CD4-positive, alpha-beta T cell (primary cell): ENCODE data around the gene DNMT3A. TPM values are rescaled to one million over a fixed set of nuclear protein-coding genes. Genes with fewer than 3 reads are reported as not detected.
A peak's percentile ranks its signal among the peaks of the same experiment; 100 is the strongest.

ENCODE experiments used
- ATAC-seq: fragments of 200-7000 bp; cut with Tn5 transposase; one replicate; pipeline ENCODE4 v1.10.0; 2022; ENCODE audit warnings: mild to moderate bottlenecking; ENCODE audit not compliant: poor library complexity
- CTCF ChIA-PET: fragments of 350-600 bp; sonication (Branson Sonifier 250); formaldehyde crosslinking; loops from one replicate; lab custom pipeline; 2021; ENCODE audit warnings: antibody characterized with exemption, inconsistent platforms; lab: Charles Lee
- POLR2A ChIA-PET: fragments of 350-600 bp; sonication (Branson Sonifier 250); formaldehyde crosslinking; loops from one replicate; lab custom pipeline; 2021; ENCODE audit warnings: antibody characterized with exemption, inconsistent platforms; lab: Charles Lee
- DNase-seq, 14 experiments: peaks; one replicate each; pipeline ENCODE4 v3.0.0-alpha.2; 2013 to 2020; ENCODE audit warnings: mixed read lengths in 2 of 14
- H3K27ac ChIP-seq, 2 donors: one replicate each; pipeline versions ENCODE4 v1.5.1 to v1.7.0; 2013; ENCODE audit warnings: low read length in 2 of 2, low read depth in 1 of 2, mild to moderate bottlenecking in 1 of 2
- H3K27me3 ChIP-seq, 2 experiments: 1 replicate in 1 of 2; 2 replicates in 1 of 2; pipeline versions ENCODE4 v1.6.1 to v1.7.0; 2013; ENCODE audit warnings: low read length in 2 of 2, control low read depth in 1 of 2, mild to moderate bottlenecking in 1 of 2, moderate library complexity in 1 of 2; ENCODE audit not compliant: insufficient read depth in 2 of 2, control insufficient read depth in 1 of 2
- H3K36me3 ChIP-seq: one replicate; pipeline ENCODE4 v1.6.1; 2013; ENCODE audit warnings: low read length, control low read depth; ENCODE audit not compliant: insufficient read depth
- H3K4me1 ChIP-seq: one replicate; pipeline ENCODE4 v1.6.1; 2013; ENCODE audit warnings: low read length, control low read depth; ENCODE audit not compliant: insufficient read depth
- H3K4me3 ChIP-seq: one replicate; pipeline ENCODE4 v1.5.1; 2013; ENCODE audit warnings: mild to moderate bottlenecking, low read length, moderate library complexity
- H3K9me3 ChIP-seq, 2 experiments: 1 replicate in 1 of 2; 2 replicates in 1 of 2; pipeline versions ENCODE4 v1.6.1 to v1.7.0; 2013; ENCODE audit warnings: low read length in 2 of 2, mild to moderate bottlenecking in 2 of 2, control low read depth in 1 of 2, moderate library complexity in 1 of 2; ENCODE audit not compliant: control insufficient read depth in 1 of 2, insufficient read depth in 1 of 2
- H3K27ac Mint-ChIP-seq: one replicate; pipeline ENCODE4 v1.8.0; 2020; ENCODE audit warnings: mixed read lengths
- H3K27me3 Mint-ChIP-seq: one replicate; pipeline ENCODE4 v1.8.0; 2021; ENCODE audit warnings: mixed read lengths
- H3K36me3 Mint-ChIP-seq: one replicate; pipeline ENCODE4 v1.8.0; 2021; ENCODE audit warnings: low read depth, mixed read lengths
- H3K4me1 Mint-ChIP-seq: one replicate; pipeline ENCODE4 v1.8.0; 2021; ENCODE audit warnings: low read depth, mixed read lengths
- H3K4me3 Mint-ChIP-seq: one replicate; pipeline ENCODE4 v1.8.0; 2020; ENCODE audit warnings: mild to moderate bottlenecking, mixed read lengths
- H3K9me3 Mint-ChIP-seq: one replicate; pipeline ENCODE4 v1.8.0; 2020; ENCODE audit warnings: mixed read lengths
- intact Hi-C, 2 experiments: fragments of 100-400 bp; cut with DNase I in 1 of 2; cut with micrococcal nuclease in 1 of 2; formaldehyde crosslinking; loops; one replicate each; pipeline versions ENCODE4 v1.15.1 to v1.9.0; 2023 to 2025; cut with DNase I, micrococcal nuclease
- total RNA-seq, 174 experiments: library from RNA in 2 of 174; stranded (reverse) in 2 of 174; gene quantifications; one replicate each; pipeline ENCODE4 v1.2.3 and lab custom pipeline; 2021 to 2026
- TF ChIP-seq, protein P1 (sequence below): fragments of 200-600 bp; IDR thresholded peaks from one replicate; pipeline ENCODE4 v1.8.0; 2022; ENCODE audit warnings: antibody characterized with exemption, mild to moderate bottlenecking

Gene DNMT3A
- total RNA-seq, 2 experiments from 2014 or later = 57.1 to 62.1 TPM

DNA sequence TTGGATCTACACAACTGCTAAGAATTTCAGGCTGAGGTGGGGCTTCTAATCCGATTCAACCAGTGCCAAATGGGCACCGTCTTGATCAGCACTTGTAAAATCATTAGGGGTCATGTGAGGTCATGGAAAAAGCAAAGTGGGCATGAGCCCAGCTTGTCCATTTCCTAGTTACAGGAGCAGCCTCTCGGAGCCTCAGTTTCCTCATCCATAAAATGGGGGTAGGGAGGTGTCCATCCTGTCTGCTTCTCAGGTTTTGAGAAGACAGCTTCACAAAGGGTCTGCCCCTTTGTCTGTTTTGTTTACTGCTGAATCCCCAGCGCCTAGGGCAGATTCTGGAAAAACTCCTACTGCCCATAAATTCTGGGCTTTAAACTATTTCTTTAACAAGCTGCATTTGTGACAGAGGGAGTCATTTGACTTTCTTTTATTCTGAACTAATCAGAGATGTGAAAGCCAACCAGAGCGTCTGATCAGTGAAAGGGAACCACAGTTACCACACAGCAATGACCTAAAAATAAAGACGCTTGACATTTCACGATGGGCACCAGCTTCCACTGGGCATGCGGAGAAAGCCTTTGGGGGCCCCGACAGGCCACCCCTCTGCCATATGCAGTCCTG lies 38.9 kb downstream of the DNMT3A start:
- intact Hi-C loops = no loop called here
- Mint-ChIP-seq H3K36me3 (peaks cover 93% of the 10 kb centered on the region), H3K27me3 (no peaks in the 10 kb centered on the region), H3K4me3 (no peak overlapping the region), H3K4me1 (peaks cover 54% of the 10 kb centered on the region), H3K9me3 (no peaks in the 10 kb centered on the region), H3K27ac (peak overlapping the region; percentile 81)
- ATAC-seq = no peak
- Histone ChIP-seq H3K27me3 (no peaks in the 10 kb centered on the region), H3K4me1 (peaks cover 67% of the 10 kb centered on the region), H3K9me3 (no peaks in the 10 kb centered on the region), H3K36me3 (peaks cover 69% of the 10 kb centered on the region), H3K27ac (no peak overlapping the region), H3K4me3 (no peak overlapping the region)
- ChIA-PET POLR2A (interaction anchor here (1.1 kb wide), 1 partner anchor 27 kb away, joined by 3 read pairs; no protein-coding TSS in a partner anchor), CTCF (interaction anchor here (1.0 to 1.2 kb wide), 3 partner anchors 11 to 26 kb away, joined by 3 to 4 read pairs (median 3); no protein-coding TSS in a partner anchor)
- DNase-seq = no peak
- TF ChIP-seq, protein P1, sequence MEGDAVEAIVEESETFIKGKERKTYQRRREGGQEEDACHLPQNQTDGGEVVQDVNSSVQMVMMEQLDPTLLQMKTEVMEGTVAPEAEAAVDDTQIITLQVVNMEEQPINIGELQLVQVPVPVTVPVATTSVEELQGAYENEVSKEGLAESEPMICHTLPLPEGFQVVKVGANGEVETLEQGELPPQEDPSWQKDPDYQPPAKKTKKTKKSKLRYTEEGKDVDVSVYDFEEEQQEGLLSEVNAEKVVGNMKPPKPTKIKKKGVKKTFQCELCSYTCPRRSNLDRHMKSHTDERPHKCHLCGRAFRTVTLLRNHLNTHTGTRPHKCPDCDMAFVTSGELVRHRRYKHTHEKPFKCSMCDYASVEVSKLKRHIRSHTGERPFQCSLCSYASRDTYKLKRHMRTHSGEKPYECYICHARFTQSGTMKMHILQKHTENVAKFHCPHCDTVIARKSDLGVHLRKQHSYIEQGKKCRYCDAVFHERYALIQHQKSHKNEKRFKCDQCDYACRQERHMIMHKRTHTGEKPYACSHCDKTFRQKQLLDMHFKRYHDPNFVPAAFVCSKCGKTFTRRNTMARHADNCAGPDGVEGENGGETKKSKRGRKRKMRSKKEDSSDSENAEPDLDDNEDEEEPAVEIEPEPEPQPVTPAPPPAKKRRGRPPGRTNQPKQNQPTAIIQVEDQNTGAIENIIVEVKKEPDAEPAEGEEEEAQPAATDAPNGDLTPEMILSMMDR = no peak

DNA sequence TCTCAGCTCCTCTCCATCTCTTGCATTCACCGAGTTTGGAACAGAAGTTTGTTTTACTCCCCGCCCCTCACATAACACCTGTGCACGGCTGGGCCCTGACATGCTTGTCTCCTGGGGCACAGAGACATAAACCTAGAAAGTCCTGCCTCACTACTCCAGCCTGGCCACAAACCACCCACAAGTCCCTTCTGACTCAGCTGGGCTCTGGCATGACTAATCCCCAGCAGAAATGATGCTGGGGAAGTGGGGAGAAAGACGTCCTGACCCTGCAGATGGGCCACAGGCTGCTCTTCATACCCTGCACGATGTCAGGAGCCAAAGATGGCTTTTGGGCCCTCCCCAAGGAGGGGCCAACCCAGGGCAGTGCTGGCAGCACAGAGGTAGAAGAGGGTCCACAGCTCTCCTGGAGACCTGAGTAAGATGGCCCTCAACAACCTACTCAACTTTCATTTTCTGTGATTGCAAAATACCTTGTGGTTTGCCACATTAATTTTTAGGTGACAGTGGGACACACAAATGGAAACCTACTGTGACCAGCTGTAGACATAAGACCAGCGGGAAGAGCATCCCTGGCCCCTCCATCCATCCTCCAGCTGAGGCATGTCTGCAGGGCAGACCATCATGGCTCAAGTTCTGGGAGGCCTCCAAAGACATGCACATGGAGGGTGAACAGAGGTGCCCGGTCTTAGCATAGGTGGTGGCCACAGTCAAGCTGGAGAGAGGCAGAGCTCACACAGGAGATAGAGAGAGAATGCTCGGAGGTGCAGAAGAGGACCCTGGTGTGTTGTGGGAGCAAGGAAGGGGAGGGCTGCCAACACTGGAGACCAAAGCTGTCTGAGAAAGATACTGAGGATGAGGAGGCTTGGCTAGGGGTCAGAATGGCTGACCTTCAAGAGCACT lies 40.0 kb downstream of the DNMT3A start:
- CTCF ChIA-PET = interaction anchor here (0.8 to 1.8 kb wide), 4 partner anchors 12 to 75 kb away, joined by 3 to 7 read pairs (median 5); no protein-coding TSS in a partner anchor
- Mint-ChIP-seq H3K4me3 (peak overlapping the region; percentile 46), H3K4me1 (peaks cover 45% of the 10 kb centered on the region), H3K9me3 (no peaks in the 10 kb centered on the region), H3K27ac (peak overlapping the region; percentile 81), H3K27me3 (no peaks in the 10 kb centered on the region), H3K36me3 (peaks cover 85% of the 10 kb centered on the region)
- TF ChIP-seq, protein P1 = no peak
- ATAC-seq (peak; percentile 67), DNase-seq (peak in 12 of 14 experiments; percentile 26 to 77 (median 53))
- Histone ChIP-seq H3K36me3 (peaks cover 62% of the 10 kb centered on the region), H3K27me3 (no peaks in the 10 kb centered on the region), H3K4me1 (peaks cover 60% of the 10 kb centered on the region), H3K9me3 (no peaks in the 10 kb centered on the region), H3K4me3 (no peak overlapping the region), H3K27ac (peak overlapping the region in 1 of 2 donors; percentile 30)
- intact Hi-C loops = no loop called here
- POLR2A ChIA-PET = interaction anchor here (0.7 to 1.2 kb wide), 3 partner anchors 25 to 86 kb away, joined by 3 to 5 read pairs (median 3); no protein-coding TSS in a partner anchor

DNA sequence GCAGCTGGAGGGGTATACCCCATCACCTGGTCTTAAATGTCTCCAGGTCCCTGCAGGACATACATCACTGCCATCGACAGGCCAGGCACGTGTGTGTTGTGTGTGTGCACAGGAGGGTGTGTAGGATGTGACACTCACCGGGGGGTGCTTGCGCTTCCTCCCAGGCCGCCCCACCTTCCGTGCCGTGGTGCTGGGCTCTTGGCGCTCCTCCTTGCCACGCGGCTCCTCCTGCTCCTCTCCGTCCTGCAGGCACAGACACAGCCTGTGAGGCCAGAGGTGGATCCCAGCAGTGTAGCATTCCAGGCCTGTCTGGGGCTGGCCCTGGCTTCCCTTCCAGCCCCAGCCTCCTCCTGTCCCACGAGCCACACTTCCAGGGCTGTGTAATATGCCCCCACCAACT lies 41.7 kb downstream of the DNMT3A start:
- Histone ChIP-seq H3K9me3 (no peaks in the 10 kb centered on the region), H3K4me1 (peaks cover 60% of the 10 kb centered on the region), H3K4me3 (no peak overlapping the region), H3K36me3 (peaks cover 51% of the 10 kb centered on the region), H3K27me3 (no peaks in the 10 kb centered on the region), H3K27ac (no peak overlapping the region)
- ATAC-seq = no peak
- peaks cover 81% of the 10 kb centered on the region for H3K36me3 Mint-ChIP-seq
- POLR2A ChIA-PET = no interaction called here
- H3K27ac Mint-ChIP-seq = no peak overlapping the region
- DNase-seq = no peak
- intact Hi-C loops = no loop called here
- H3K9me3 Mint-ChIP-seq = no peaks in the 10 kb centered on the region
- CTCF ChIA-PET = interaction anchor here (1.6 to 1.8 kb wide), 2 partner anchors 62 to 77 kb away, joined by 5 to 7 read pairs; no protein-coding TSS in a partner anchor
- TF ChIP-seq, protein P1 = no peak
- no peak overlapping the region for H3K4me3 Mint-ChIP-seq
- H3K27me3 Mint-ChIP-seq = no peaks in the 10 kb centered on the region
- peaks cover 44% of the 10 kb centered on the region for H3K4me1 Mint-ChIP-seq
